ENCODE results near the gene SEMA3B.

The SEMA3B gene

GRCh38 chr3:50286322-50287227 is 17.6 kb downstream of the SEMA3B start:
- no peak overlapping the region for H3K4me3 ChIP-seq (replicated peaks; ENCODE audit: low read depth, low read length)

GRCh38 chr3:50287262-50287661 is 18.3 kb downstream of the SEMA3B start:
- DNase-seq (ENCODE audit: low read depth), result no peak
- TF ChIP-seq CTCF (IDR thresholded peaks at IDR 0.05; ENCODE audit: low read length, missing control alignments), result no peak
- no peak overlapping the region for H3K4me3 ChIP-seq (replicated peaks; ENCODE audit: low read depth, low read length)

More at GRCh38 chr3:50286322-50287227, 17.6 kb downstream of the SEMA3B start:
- no peak for DNase-seq (ENCODE audit: low read depth)
- TF ChIP-seq CTCF (IDR thresholded peaks at IDR 0.05; ENCODE audit: low read length, missing control alignments), result no peak

- no peak for TF ChIP-seq CTCF (IDR thresholded peaks at IDR 0.05; ENCODE audit: low read length, missing control alignments)
- DNase-seq (ENCODE audit: low read depth), result no peak
- H3K4me3 ChIP-seq (replicated peaks; ENCODE audit: low read depth, low read length), result no peak overlapping the region
These were observed 19.6 kb downstream of the SEMA3B start for GRCh38 chr3:50288387-50289007.

GRCh38 chr3:50289130-50289529 is 20.2 kb downstream of the SEMA3B start:
- no peak for TF ChIP-seq CTCF (IDR thresholded peaks at IDR 0.05; ENCODE audit: low read length, missing control alignments)
- no peak for DNase-seq (ENCODE audit: low read depth)

GRCh38 chr3:50290161-50290641 is 21.3 kb downstream of the SEMA3B start:
- DNase-seq (ENCODE audit: low read depth), result no peak

More at GRCh38 chr3:50289130-50289529, 20.2 kb downstream of the SEMA3B start:
- H3K4me3 ChIP-seq (replicated peaks; ENCODE audit: low read depth, low read length), result no peak overlapping the region

More at GRCh38 chr3:50290161-50290641, 21.3 kb downstream of the SEMA3B start:
- H3K4me3 ChIP-seq (replicated peaks; ENCODE audit: low read depth, low read length), result no peak overlapping the region
- no peak for TF ChIP-seq CTCF (IDR thresholded peaks at IDR 0.05; ENCODE audit: low read length, missing control alignments)
